ENCODE results near the gene MAN2B1.

DNA sequence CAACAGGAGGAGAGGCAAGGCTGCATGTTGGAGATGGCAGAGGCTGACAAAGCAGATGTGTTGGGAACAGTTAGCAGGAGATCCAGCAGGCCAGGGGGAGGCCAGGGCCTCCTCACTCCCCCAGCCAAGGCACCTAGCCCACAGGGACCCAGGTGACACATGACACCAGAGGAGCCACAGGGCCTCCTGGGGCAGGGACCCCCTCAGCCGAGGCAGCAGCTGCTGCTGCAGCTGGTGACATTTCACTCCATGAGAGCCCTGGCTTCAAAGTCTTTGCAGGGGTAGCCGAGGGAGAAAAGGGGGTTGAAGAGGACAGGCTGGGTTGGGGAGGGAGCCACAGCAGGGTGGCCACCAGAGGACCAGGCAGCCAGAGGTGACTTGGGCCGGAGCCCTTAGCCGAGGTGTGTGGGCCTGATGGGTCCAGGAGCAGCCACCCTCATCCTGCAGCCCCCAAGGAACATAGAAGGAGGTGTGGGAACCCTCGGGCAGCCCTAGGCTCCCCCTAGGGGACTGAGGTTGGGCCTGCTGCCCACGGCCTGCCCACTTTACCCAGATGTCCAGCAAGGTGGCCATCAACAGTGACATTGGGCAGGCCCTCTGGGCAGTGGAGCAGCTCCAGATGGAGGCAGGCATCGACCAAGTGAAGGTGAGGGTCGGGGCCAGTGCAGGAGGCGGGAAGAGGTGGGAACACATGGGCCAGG is 21.1 kb upstream of the MAN2B1 start, which contains the start of gene GNG14:
- TF ChIP-seq GABPA (IDR thresholded peaks at IDR 0.05; ENCODE audit: borderline replicate concordance, insufficient read depth, low read length) = no peak
- TF ChIP-seq SIRT6 (IDR thresholded peaks at IDR 0.05; ENCODE audit: low read length) = no peak
- no peak for TF ChIP-seq EZH2 (IDR thresholded peaks at IDR 0.05; ENCODE audit: low read depth, low read length, severe bottlenecking)
- TF ChIP-seq, protein P1, sequence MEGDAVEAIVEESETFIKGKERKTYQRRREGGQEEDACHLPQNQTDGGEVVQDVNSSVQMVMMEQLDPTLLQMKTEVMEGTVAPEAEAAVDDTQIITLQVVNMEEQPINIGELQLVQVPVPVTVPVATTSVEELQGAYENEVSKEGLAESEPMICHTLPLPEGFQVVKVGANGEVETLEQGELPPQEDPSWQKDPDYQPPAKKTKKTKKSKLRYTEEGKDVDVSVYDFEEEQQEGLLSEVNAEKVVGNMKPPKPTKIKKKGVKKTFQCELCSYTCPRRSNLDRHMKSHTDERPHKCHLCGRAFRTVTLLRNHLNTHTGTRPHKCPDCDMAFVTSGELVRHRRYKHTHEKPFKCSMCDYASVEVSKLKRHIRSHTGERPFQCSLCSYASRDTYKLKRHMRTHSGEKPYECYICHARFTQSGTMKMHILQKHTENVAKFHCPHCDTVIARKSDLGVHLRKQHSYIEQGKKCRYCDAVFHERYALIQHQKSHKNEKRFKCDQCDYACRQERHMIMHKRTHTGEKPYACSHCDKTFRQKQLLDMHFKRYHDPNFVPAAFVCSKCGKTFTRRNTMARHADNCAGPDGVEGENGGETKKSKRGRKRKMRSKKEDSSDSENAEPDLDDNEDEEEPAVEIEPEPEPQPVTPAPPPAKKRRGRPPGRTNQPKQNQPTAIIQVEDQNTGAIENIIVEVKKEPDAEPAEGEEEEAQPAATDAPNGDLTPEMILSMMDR (IDR thresholded peaks at IDR 0.05; ENCODE audit: control extremely low read depth in 1 of 3, insufficient read depth in 1 of 3, low read depth in 1 of 3, low read length in 3 of 3) = peak in 1 of 3 experiments; percentile 20; a peak in 1 of 4 replicates
- no peak for TF ChIP-seq HDAC2 (IDR thresholded peaks at IDR 0.05; ENCODE audit: borderline replicate concordance in 1 of 2, low read depth in 2 of 2, low read length in 2 of 2)
